Stimulated activated CD4-positive, alpha-beta T cell treated with anti-CD3 and anti-CD28 coated beads, Interleukin-1b, Interleukin-23, amount 100 ng/mL, for 48 hours (primary cell): ENCODE data around the gene OR2G3.

Experiments
- DNase-seq: peaks from one replicate; pipeline ENCODE4 v3.0.0-alpha.2; 2020

Gene OR2G3

GRCh38 chr1:247605286-247605685, at the start of gene OR2G3:
TSS of gene OR2G3 (plus strand) at chr1:247605586. CDS start at chr1:247605586, 0 bp downstream.
- no peak for DNase-seq

- DNase-seq: no peak
These were observed 47.3 kb upstream of the OR2G3 start for GRCh38 chr1:247557926-247558674.

GRCh38 chr1:247561711-247562110, 43.7 kb upstream of the OR2G3 start:
- no peak for DNase-seq

- no peak for DNase-seq
These were observed 43.2 kb upstream of the OR2G3 start for GRCh38 chr1:247562198-247562597.

GRCh38 chr1:247574236-247574635, 31.1 kb upstream of the OR2G3 start:
- no peak for DNase-seq

GRCh38 chr1:247574664-247575063, 30.7 kb upstream of the OR2G3 start:
- no peak for DNase-seq

- DNase-seq: no peak
These were observed 28.9 kb upstream of the OR2G3 start for GRCh38 chr1:247576514-247576913.

GRCh38 chr1:247578946-247579460, 26.4 kb upstream of the OR2G3 start:
- no peak for DNase-seq

GRCh38 chr1:247588060-247588459, 17.3 kb upstream of the OR2G3 start, which contains the start of gene OR2G2:
TSS of gene OR2G2 (plus strand) at chr1:247588360. CDS start at chr1:247588360, 0 bp downstream.
- DNase-seq: no peak

- DNase-seq: no peak
These were observed 8.0 kb downstream of the OR2G3 start for GRCh38 chr1:247613405-247613804.

GRCh38 chr1:247614625-247615024, 9.2 kb downstream of the OR2G3 start:
- no peak for DNase-seq

- DNase-seq: no peak
These were observed 22.6 kb downstream of the OR2G3 start for GRCh38 chr1:247627951-247628350.

GRCh38 chr1:247638011-247638410, 32.6 kb downstream of the OR2G3 start:
- no peak for DNase-seq

- DNase-seq: no peak
These were observed 33.4 kb downstream of the OR2G3 start for GRCh38 chr1:247638781-247639180.

GRCh38 chr1:247639381-247639981, 34.1 kb downstream of the OR2G3 start:
- peak; percentile 46 for DNase-seq

GRCh38 chr1:247642742-247643141, 37.4 kb downstream of the OR2G3 start:
- DNase-seq: no peak

- no peak for DNase-seq
These were observed 41.5 kb downstream of the OR2G3 start for GRCh38 chr1:247646867-247647266.

- DNase-seq: no peak
These were observed 42.5 kb downstream of the OR2G3 start for GRCh38 chr1:247647864-247648263.

- DNase-seq: no peak
These were observed 47.7 kb downstream of the OR2G3 start for GRCh38 chr1:247653040-247653439.
